D721Med (cell line): ENCODE measurements around the gene GRM5.
"Not testable (repeated sequence)": the region's sequence is repeated elsewhere in the genome, so short reads cannot be mapped to it uniquely, and the experiment has no call there.

Source experiments
- DNase-seq: peaks from one replicate; pipeline ENCODE4 v3.0.0; 2011; ENCODE audit warnings: low spot score; ENCODE audit not compliant: insufficient read length
- FAIRE-seq: peaks from 2 replicates; lab custom pipeline; 2011; peaks lifted over from hg19 to GRCh38; lab: Jason Lieb, UNC
- CTCF ChIP-seq: IDR thresholded peaks from 2 replicates; pipeline ENCODE4 v1.5.1; 2012; ENCODE audit warnings: mild to moderate bottlenecking, control low read depth; ENCODE audit not compliant: insufficient read depth; ENCODE audit errors: missing control alignments

The GRM5 gene

GRCh38 chr11:88950975-88951374, 114.8 kb downstream of the GRM5 start:
- no peak for TF ChIP-seq CTCF
- FAIRE-seq (no peak), DNase-seq (no peak)

- not testable (repeated sequence) for DNase-seq
- peak; percentile 79 for FAIRE-seq
Observed at GRCh38 chr11:88948908-88949307, 116.9 kb downstream of the GRM5 start.

- not testable (repeated sequence) for DNase-seq, FAIRE-seq
Observed at GRCh38 chr11:88947843-88948572, 117.8 kb downstream of the GRM5 start.

GRCh38 chr11:88929665-88930064, 136.1 kb downstream of the GRM5 start:
- not testable (repeated sequence) for FAIRE-seq, DNase-seq

GRCh38 chr11:88917065-88917464, 148.7 kb downstream of the GRM5 start:
- not testable (repeated sequence) for FAIRE-seq, DNase-seq

GRCh38 chr11:88909500-88909899, 156.3 kb downstream of the GRM5 start:
- DNase-seq (no peak), FAIRE-seq (no peak)
- no peak for TF ChIP-seq CTCF

GRCh38 chr11:88901436-88901835, 164.3 kb downstream of the GRM5 start:
- peak; percentile 29 for FAIRE-seq
- DNase-seq = not testable (repeated sequence)

- not testable (repeated sequence) for FAIRE-seq, DNase-seq
Observed at GRCh38 chr11:88888855-88889254, 176.9 kb downstream of the GRM5 start.

- DNase-seq (no peak), FAIRE-seq (peak; percentile 80)
- peak; percentile 26 for TF ChIP-seq CTCF
Observed at GRCh38 chr11:88886796-88887195, 179.0 kb downstream of the GRM5 start.

- FAIRE-seq, DNase-seq: not testable (repeated sequence)
Observed at GRCh38 chr11:88882800-88883199, 183.0 kb downstream of the GRM5 start.

GRCh38 chr11:88861618-88862017, 204.2 kb downstream of the GRM5 start:
- no peak for TF ChIP-seq CTCF
- FAIRE-seq (no peak), DNase-seq (no peak)

GRCh38 chr11:88860431-88860830, 205.4 kb downstream of the GRM5 start:
- FAIRE-seq, DNase-seq: not testable (repeated sequence)

GRCh38 chr11:88853963-88854362, 211.8 kb downstream of the GRM5 start:
- FAIRE-seq, DNase-seq: not testable (repeated sequence)

- DNase-seq, FAIRE-seq: not testable (repeated sequence)
Observed at GRCh38 chr11:88851547-88851946, 214.2 kb downstream of the GRM5 start.

GRCh38 chr11:88849773-88850172, 216.0 kb downstream of the GRM5 start:
- not testable (repeated sequence) for DNase-seq, FAIRE-seq
